GM15510 (cell line): ENCODE results near the gene LYPD4.

Experiments
- POLR2A ChIP-seq: IDR thresholded peaks from 3 replicates; pipeline ENCODE4 v1.6.1; 2011; ENCODE audit warnings: borderline replicate concordance; ENCODE audit not compliant: insufficient read length; ENCODE audit errors: extremely low read depth

LYPD4 gene, protein sequence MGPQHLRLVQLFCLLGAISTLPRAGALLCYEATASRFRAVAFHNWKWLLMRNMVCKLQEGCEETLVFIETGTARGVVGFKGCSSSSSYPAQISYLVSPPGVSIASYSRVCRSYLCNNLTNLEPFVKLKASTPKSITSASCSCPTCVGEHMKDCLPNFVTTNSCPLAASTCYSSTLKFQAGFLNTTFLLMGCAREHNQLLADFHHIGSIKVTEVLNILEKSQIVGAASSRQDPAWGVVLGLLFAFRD

GRCh38 chr19:41844601-41845000, at the start of gene LYPD4:
Gene LYPD4, minus strand, starts transcription at chr19:41844683. Its CDS starts 5,398 bp downstream, at chr19:41839285.
- no peak for TF ChIP-seq POLR2A

DNA sequence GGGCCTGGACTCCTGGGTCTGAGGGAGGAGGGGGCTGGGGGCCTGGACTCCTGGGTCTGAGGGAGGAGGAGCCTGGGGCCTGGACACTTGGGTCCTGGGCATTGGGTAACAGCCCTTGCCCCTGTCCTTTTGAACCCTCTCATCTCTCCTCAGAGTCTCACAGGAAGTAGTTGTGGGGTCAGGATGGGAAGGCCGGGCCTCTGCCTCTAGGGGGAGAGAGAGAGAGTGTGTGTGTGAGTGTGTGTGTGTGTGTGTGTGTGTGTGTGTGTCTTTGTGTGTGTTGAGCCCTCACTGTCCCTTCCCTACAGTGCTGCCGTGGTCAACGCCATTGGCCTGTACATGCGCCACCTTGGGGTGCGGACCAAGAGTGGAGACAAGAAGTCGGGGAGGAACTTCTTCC, 49.4 kb upstream of the LYPD4 start:
- no peak for TF ChIP-seq POLR2A

- TF ChIP-seq POLR2A, result no peak
Measured at GRCh38 chr19:41892173-41892902, 47.9 kb upstream of the LYPD4 start.

- no peak for TF ChIP-seq POLR2A
Measured at GRCh38 chr19:41890936-41891335, 46.5 kb upstream of the LYPD4 start.

DNA sequence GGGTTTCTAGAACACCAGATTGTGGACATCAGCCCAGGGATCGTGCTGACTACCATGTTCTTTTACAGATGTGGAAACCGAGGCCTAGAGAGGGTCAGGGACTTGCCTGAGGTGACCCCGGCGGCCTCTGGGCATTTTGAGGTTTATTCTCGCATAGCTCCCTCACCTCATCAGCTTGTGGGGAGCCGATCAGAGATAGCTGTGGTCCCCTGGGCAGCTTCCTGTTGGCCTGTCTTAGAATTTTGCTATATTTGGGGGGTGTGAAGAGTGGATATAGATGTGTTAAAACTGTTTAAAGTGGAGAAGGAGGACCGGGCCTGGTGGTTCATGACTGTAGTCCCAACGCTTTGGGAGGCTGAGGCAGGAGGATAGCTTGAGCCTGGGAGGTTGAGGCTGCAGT, 45.4 kb upstream of the LYPD4 start:
- TF ChIP-seq POLR2A, result no peak

DNA sequence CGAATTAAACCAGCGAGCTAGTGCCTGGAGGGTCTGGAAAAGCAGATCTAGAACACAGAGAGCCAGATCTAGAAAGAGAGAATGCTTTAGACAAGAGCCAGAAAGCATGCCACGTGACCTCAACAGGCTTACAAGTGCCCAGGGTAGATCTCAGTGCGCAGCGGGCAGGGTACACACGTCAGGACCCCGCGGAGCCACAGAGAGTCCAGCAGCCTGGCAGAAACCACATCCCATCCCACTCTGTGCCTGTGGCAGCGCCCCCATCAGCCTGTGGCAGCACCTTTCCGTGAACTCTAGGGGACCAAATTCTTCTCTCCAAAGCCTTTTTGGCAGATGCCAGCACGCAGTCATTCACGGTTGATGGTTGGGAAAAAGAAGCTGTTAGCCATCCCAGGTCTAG, 44.4 kb upstream of the LYPD4 start:
- TF ChIP-seq POLR2A, result no peak

- TF ChIP-seq POLR2A, result no peak
Measured at GRCh38 chr19:41887711-41888382, 43.4 kb upstream of the LYPD4 start.

GRCh38 chr19:41886761-41887710, 42.6 kb upstream of the LYPD4 start:
- no peak for TF ChIP-seq POLR2A

DNA sequence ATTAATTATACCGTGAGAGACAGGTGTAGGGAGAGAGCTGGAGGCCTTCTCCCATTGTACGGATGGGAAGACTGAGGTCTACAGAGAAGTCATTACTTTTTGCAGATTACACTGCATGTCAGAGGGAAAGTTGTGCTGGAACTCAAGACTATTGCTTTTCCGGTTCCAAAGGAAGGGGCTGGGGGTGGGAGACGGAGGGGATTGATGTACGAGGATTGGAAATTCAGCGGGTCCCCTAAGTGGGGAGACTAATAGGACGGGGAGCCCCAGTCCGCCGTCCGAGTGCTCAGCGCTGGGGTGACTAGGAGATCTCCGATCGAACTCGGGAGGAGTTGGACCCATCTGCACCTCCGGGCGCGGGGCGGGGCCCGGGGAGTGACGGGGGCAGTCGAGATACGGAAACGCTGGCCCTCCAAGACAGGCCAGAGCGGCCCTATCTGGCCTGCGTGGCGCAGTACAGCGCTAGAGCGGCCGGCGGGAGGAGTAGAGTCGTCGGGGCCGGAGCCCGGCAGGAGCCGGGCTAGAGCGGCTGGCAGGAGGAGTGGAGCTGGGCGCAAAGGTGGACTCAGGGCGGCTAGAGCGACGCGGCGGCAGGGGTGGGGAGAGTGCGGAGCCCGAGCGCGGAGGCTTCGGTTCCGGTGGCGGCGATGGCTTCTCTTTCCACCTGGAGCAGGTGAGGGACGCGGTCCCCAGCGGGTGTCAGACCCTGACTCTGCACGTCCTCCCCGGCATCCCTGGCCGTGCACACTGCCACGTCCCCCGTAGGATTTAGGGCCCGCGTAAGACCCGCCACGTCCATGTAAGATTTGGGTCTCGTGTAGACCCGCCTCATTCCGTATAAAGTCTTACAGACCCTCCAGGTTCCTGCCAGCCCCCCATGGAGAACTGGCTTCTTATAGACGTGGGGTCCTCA, 39.6 kb upstream of the LYPD4 start:
- TF ChIP-seq POLR2A, result peak; percentile 94

GRCh38 chr19:41883463-41883820, 39.0 kb upstream of the LYPD4 start:
- no peak for TF ChIP-seq POLR2A

DNA sequence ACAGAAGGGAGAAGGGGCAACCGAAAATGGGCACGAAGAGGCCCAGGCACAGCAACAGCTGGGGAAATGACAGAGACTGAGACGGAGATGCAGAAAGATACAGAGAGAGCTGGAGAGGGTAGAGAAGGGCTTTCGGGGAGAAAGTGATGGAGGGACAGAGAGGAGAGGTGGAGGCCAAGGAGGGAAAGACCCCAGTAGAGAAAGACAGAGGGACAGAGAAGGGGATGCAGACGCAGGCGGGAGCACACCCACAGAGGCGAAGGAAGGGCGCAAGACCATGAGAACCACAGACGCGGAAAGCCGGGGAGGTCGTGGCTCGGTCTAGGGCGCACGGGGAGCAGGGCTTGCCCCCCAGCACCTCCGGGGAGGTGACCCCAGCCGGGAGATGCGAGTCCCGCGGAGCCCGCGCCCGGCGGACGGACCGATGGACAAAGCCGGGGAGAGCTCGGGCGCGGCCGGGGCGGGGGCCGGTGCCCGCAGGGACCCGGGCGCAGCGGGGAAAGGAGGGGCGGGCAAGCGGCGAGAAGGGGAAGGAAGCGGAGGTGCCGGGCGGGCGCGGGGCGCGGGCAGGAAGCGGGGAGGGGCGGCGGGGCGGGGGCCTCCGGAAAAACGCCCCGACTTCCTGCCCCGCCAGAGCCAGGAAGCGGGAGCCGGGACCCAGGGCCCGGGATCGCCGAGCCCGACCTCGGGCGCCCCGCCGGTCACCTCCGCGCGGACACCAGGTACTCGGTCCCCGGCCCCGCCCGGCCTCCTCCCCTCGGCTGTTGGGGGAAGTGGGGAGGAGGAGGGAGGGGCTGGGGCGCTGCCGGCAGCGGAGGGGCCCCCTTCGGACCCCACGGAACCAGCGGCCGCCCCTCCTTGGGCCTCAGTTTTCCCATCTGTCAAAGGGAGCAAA, 38.3 kb upstream of the LYPD4 start, which contains the start of gene ARHGEF1:
ARHGEF1 (plus strand) TSS at position 617 of the 895 bp plus-strand sequence. CDS start 4,899 bp downstream, outside the sequence.
- peak; percentile 36 for TF ChIP-seq POLR2A

DNA sequence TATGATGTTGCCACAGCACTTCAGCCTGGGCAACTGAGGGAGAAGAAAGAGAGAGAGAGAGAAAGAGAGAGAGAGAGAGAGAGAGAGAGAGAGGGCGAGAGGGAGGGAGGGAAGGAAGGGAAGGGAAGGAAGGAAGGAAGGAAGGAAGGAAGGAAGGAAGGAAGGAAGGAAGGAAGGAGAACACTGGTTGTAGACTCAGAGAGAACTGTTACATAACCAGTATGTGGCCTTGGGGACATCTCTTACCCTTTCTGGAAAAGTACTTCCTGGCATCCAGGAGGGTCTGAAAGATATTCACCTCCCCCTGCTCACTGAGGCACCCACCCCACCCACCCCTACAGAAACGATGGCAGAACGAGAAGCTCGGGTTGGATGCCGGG, 35.8 kb upstream of the LYPD4 start:
- TF ChIP-seq POLR2A, result no peak
